Ramos (cell line): ENCODE data around the gene SCCPDH.

Experiments
- in situ Hi-C: fragments of 300-500 bp; cut with MboI; formaldehyde crosslinking; loops from one replicate; pipeline ENCODE4 v1.14.3; 2022; ENCODE audit warnings: low sequenced_read_pairs; ENCODE audit not compliant: unreplicated experiment

SCCPDH gene, protein sequence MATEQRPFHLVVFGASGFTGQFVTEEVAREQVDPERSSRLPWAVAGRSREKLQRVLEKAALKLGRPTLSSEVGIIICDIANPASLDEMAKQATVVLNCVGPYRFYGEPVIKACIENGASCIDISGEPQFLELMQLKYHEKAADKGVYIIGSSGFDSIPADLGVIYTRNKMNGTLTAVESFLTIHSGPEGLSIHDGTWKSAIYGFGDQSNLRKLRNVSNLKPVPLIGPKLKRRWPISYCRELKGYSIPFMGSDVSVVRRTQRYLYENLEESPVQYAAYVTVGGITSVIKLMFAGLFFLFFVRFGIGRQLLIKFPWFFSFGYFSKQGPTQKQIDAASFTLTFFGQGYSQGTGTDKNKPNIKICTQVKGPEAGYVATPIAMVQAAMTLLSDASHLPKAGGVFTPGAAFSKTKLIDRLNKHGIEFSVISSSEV

DNA sequence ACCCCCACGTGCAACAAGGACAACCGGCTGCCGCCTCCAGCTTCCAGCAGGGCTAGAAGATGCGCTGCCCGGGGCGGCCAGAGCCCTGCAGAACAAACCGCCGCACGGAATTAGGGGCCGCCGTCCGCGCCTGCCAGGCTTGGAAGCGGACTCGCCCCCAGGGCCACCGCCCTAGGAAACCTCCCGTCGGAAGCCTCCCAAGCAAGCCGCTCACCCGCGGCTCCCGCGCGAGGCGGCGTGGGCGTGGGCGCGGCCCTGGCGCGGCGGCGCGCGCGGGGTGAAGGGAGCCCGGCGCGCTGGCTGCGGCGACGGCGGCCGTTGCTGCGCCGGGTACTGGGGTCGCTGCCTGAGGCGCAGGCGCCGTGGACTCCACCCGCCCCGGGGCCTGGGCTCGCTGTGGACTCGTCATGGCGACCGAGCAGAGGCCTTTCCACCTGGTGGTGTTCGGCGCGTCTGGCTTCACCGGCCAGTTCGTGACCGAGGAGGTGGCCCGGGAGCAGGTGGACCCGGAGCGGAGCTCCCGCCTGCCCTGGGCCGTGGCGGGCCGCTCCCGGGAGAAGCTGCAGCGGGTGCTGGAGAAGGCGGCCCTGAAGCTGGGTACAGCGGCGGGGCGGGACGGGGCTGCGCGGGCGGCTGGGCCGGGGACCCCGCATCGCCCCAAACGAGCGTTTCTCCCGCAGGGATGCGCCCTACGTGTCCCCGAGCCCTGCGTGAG lies at the start of gene SCCPDH:
Gene SCCPDH, plus strand, starts transcription at position 394 of the 715 bp plus-strand sequence. Its CDS starts 14 bp downstream, at position 408.
- in situ Hi-C loops = no loop called here

DNA sequence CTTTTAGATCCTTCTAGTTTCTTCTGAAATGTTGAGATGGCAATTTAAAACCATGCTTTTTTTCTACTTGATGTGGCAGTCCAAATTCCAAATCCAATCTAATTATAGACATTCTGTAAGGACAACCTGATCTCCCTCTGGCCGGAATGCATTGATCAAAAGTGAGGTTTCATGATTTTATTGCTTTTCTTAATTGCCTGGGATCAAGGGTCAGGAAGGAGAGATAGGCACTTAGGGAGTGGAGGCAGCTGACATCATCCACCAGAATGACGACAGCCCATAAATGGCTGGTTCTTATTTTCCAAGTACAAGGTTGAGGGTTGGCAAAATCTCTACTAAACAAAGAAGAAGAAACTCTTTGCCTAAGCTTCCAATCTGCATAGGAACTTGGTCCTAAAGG lies 46.4 kb upstream of the SCCPDH start:
- in situ Hi-C loops = loop anchor here (25.0 kb wide), 1 partner anchor 666 kb away; no protein-coding TSS in a partner anchor

DNA sequence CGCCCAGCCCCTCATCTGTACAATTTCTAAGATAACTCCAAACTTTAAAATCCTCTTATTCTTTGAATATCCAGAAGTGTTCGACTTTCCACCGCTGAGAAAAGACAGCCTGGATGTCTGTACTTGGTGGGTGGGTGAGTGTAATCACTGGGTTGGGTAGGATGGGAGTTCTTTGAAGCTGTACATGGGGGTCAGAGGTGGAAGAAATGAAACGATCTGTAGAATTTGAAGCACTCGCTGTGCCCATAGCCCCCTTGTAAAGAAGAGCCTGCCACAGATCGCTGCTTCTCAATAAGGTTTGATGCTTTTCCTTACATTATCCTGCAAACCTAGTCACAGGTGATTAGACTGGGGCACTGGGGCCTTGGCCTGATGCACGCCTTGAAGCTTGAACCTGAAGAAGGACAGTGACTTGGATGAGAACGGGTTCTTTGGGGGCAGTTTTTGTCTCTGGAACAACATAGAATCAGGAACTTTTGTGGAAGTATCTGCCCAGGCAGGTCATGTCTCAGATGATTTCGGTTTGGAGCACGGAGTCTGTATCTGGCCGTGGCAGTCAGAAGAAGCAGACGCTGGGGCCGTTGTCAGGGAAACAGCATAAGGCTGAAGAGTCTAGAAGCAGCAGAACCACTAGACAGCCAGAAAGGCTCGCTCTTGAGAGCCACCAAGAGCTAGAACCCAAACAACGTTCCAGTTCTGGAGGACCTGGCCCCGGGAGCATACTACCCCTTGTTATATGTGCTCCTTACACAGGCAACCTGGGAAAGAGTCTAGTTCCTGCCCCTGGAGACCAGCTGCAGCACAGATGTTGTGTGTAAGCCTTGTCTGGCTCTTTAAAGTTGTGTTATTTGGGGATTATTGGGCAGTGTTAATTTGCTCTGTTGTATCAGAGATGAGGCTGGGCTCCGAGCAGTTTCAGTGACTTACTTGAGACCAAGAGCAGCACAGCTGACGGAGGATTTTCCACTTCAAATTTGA lies 45.1 kb upstream of the SCCPDH start:
- in situ Hi-C loops = loop anchor here (25.0 kb wide), 1 partner anchor 667 kb away; no protein-coding TSS in a partner anchor

DNA sequence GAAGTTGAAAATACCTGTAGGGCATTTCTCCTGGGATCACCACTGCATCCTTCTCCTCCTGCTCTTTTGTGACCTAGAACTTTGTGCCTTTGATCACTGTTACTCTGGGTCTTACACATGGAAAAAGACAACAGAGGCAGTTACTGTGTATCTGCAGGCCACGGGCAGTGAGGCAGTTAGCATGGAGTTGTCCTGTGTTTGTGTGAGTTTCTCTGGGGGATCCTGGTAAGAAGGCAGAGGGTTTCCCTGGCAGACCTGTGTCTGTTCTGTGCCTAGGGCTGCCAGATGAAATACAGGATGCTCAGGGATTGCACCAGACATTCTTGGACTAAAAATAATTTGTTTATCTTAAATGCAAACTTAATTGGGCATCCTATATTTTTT lies 44.4 kb upstream of the SCCPDH start:
- in situ Hi-C loops = loop anchor here (25.0 kb wide), 1 partner anchor 667 kb away; no protein-coding TSS in a partner anchor

DNA sequence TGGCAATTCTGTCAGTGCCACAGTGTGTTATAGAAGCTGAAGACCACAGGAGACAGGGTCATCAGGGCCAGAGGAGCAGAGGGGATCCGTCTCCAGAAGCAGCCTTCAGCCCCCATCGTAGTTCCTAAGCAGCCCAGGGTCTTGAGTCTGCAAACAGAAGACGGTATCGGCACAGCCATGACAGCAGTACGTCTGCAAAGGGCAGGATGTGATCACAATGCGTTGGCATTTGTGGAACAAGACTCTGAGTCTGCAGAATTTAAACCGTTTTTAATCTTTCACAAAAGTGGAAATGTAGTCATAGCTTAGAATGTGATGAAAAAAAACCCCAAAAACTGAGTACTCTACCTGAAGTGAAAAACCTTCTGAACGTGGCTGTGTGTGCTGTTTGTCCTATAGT lies 44.0 kb upstream of the SCCPDH start:
- in situ Hi-C loops = loop anchor here (25.0 kb wide), 1 partner anchor 668 kb away; no protein-coding TSS in a partner anchor

DNA sequence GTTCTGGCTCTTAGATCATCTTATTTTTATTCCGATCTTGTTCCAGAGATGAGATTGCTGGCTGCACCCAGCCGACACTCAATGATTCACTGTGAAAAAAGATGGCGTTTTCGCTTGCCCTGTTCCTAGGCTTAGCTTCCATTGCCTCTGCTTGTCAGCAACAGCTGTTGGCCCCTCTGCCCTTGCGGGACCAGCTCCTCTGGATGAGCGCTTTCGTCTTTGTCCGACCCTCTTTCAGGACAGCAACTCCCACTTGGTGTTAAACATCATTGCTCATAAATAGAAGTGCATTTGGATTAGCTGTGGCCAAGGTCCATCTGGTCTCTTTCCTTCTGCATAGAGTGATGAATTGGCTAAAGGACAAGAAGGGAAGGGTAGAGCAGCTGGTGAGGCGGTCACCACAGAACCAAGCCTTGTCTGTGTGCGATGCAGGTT lies 43.5 kb upstream of the SCCPDH start:
- in situ Hi-C loops = loop anchor here (25.0 kb wide), 1 partner anchor 668 kb away; no protein-coding TSS in a partner anchor

DNA sequence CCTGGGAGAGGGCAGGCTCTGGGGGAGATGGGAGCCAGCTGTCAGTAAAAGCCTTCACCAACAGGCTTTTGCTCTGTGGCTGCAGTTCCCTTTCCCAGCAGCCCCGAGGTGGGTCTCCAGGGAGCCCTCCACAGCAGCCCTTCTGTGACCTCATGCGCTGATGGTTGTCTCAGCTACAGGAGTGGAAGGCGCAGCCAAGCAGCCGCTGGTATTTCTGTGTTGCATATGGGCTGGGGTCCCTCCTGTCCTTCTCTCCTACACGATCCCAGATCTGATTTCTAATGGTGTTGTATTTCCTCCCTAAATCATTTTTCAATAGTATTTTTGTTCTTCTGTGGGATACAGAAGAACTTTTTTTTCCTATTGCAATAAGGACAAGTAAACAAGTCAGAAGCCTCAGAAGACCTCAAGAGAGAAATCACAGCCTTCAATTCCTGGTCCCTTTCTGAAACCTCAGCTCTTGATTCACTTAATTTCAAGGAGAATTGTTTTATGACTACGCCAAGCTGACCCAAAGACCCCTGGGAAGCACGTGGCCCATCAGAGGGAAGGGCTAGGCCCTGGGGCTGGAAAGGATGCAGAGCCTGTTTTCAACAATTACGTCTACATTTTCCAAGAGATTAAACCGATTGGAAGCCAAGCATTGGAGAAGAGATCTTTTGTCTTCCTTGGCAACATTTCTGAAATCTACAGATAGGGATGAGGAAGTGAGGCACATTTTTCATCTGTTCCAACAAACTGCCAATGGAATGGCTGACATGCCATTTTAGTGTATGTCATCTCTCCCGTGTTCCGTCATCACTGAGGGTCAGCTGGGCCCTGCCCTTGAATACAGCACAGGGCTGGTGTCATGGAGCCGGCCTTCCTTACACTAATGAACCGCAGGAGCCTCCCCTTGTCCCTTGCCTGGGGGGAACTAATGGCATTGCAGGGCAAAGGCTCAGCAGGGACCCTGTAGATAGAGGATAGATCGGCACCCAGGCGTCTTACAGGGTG lies 42.0 kb upstream of the SCCPDH start:
- in situ Hi-C loops = loop anchor here (25.0 kb wide), 1 partner anchor 670 kb away; no protein-coding TSS in a partner anchor

DNA sequence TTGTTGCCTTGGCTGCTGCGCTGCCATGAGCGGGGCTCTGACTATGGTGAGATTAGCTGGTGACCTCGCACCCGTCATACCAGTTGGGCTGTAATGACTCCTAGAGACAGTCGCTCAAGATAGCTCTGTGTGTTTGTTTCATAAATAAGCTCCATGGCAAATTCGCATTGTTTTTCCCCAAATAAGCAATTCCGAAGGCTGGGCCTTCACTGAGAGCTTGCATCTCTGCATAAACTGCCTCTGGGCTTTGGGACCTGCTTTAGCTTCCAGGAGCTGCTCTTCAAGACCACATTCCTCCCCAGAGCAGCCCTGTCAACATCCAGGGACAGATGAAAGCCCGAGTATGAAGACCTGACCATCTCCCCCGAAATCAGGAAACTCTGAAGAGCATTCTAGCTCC lies 40.7 kb upstream of the SCCPDH start:
- in situ Hi-C loops = loop anchor here (25.0 kb wide), 1 partner anchor 671 kb away; no protein-coding TSS in a partner anchor

DNA sequence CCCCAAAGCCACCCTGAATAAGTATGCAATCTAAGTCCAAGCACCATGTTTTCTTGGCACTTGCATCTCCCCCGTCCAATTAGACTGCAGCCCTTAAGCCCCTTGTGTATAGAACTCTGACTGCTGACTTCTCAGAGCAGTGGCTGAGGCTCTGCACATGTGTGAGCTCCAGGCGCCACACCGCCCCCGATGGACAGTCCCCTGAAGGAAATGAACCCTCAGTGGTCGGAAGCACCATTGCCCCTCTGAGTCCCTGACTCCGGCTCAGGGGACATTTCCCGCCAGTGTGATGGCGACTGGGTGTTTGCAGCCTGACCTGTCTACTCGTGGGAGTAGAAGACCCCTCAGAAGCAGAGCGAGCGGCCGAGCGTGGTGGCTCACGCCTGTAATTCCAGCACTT lies 37.2 kb upstream of the SCCPDH start:
- in situ Hi-C loops = loop anchor here (25.0 kb wide), 1 partner anchor 675 kb away; no protein-coding TSS in a partner anchor

DNA sequence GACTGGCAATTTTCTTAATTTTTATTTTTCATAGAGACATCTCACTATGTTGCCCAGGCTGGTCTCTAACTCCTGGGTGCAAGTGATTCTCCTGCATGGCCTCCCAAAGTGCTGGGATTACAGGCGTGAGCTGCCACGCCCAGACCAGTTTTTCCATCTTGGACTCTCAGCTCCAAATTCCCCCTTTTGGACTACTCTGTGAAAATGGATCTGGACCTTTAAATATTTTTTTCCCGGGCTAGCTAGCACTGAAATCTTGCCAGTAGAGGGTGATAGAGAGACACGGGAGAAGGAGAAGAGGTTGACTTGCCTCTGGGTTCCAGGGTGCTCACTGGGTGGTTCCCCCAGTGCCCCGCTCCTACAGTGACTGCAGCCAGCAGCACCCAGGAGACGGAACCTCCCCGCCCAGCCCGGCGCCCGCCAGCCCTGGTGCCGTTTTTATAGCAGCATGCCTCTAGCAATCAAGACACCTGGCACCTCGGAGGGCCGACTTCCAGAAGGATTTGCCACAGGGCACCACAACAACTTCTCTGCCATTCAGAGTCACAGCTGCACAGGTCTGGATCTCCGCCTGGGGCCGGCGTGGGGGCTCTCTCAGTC lies 34.7 kb upstream of the SCCPDH start:
- in situ Hi-C loops = loop anchor here (25.0 kb wide), 1 partner anchor 677 kb away; no protein-coding TSS in a partner anchor

DNA sequence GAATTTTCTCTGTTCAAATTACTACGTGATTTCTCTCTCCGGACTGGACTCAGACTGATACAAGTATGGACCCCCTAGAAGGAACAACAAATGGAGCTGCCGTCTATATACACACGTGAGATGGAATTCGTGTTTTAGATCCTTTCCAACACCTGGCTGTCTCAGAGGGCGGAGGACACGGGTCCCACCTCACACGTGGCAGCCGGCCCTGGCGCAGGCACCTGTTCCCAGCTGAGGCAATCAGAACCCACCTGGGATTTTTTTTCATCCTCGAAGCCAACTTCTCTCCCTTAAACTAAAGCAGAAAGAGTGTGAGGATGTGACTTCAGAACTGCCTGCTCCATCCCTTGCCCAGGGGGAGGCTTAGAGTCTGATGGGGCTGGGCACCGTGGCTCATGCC lies 34.1 kb upstream of the SCCPDH start:
- in situ Hi-C loops = loop anchor here (25.0 kb wide), 1 partner anchor 678 kb away; no protein-coding TSS in a partner anchor

DNA sequence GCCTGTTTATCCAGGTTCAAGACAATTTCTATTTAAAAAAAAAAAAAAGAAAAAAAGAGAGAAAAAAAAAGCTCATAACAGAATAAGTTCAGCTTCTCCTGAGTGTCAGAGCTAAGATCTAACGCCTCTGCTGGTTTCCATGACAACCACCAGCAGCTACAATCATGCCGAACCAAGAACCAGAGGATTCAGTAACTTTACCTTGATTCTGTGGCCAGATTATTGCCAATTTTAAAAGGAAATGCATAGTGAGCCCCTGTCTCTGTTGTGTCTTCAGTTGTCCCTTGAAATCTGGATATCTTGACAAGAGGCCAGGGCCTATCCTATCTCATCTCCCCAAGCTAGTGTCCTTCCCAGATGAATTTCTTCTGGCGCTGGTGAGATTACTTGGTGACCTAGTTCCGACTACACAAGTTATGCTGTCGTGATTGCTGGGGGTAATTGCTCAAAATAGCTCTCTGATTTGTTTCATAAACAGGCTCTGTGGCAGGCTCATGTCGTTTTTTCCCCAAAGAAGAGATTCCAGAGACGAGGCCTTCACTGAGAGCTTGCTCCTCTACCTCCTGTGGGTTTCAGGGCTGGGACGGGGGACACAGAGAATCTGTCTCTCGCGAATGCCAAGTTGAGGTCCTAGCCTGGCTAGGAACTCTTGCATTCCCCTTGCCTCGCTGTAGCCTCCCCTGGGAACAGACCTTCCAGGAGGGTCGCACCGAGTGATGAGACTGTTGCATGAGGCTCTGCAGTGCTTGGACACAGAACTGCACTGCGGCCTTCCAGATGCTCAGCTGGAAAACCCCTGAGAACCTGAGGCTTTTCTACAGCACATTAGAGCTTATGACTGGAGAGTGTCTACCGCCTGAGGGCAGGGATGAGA lies 32.4 kb upstream of the SCCPDH start:
- in situ Hi-C loops = loop anchor here (25.0 kb wide), 1 partner anchor 680 kb away; no protein-coding TSS in a partner anchor

DNA sequence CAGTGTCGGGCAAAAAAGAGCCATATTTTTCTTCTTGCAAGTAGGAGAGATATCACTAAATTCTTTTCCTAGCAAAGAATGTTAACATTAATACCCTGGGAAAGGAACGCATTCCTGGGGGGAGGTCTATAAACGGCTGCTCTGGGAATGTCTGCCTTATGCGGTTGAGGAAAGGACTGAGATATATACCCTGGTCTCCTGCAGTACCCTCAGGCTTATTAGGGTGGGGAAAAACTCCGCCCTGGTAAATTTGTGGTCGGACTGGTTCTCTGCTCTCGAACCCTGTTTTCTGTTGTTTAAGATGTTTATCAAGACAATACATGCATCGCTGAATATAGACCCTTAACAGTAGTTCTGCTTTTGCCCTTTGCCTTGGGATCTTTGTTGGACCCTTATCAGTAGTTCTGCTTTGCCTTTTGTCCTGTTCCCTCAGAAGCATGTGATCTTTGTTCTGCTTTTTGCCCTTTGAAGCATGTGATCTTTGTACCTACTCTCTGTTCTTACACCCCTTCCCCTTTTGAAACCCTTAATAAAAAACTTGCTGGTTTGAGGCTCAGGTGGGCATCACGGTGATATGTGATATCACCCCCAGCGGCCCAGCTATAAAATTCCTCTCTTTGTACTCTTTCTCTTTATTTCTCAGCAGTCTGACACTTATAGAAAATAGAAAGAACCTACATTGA lies 29.9 kb upstream of the SCCPDH start:
- in situ Hi-C loops = loop anchor here (25.0 kb wide), 1 partner anchor 682 kb away; no protein-coding TSS in a partner anchor

DNA sequence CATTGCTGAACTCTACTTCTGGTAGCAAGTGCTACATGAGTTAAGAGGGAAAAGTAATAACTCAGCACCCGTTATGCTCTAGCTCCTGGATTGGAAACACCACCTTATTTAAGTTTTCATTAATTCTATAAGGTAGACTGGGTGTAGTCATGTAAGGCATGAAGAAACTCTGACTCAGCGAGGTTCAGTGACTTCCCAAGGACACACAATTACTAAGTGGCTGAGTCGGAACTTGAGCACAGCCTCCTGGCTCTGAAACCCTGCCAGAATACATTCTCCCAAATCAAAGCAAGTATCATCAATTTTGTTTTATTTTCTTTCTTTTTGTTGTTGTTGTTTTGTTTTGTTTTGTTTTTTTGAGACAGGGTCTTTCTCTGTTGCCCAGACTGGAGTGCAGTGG lies 29.1 kb upstream of the SCCPDH start:
- in situ Hi-C loops = loop anchor here (5.0 to 25.0 kb wide), 2 partner anchors 198 to 683 kb away; no protein-coding TSS in a partner anchor

DNA sequence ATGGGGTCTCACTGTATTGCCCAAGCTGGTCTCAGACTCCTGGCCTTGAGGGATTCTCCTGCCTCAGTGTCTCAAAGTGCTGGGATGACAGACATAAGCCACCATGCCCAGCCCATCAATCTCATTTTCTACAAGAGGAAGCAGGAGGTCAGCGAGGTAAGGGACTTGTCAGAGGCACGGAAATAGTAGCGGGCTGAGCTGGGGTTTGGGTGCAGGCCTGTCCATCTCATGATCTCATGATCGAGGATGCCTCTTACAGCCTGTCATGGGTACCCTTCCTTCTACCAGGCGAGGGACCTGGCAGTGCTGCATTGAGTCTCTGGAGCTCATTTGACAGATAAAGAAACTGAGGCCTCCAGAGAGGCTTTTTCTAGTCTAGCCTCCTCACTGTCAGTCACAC lies 28.5 kb upstream of the SCCPDH start:
- in situ Hi-C loops = loop anchor here (5.0 to 25.0 kb wide), 2 partner anchors 198 to 683 kb away; no protein-coding TSS in a partner anchor

DNA sequence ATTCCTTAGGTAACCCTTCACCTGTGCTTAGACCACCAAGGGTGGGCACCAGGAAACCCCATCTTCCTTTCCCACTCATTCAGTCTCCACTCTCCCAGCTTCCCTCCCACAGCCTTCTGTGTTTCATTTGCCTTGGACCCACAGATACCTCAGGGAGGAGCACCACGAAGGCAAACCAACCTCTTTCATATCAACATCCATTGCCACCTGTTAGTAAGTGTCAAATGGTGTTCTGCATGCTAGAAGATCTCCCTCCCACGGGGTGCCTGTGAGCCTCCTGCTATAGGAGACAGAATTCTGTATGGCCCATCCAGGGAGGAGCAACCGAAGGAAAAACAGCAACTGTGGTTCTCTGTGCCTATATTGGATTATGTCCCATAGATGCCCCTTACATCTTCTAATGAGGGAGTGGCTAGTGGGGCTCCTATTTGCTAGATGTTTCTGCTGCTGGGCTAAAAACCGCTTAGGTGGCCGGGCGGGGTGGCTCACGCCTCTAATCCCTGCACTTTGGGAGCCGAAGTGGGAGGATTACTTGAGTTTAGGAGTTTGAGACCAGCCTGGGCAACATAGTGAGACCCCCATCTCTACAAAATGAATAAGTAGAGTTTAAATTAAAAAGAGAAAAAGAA lies 25.6 kb upstream of the SCCPDH start:
- in situ Hi-C loops = loop anchor here (5.0 to 25.0 kb wide), 2 partner anchors 201 to 686 kb away; no protein-coding TSS in a partner anchor
